ENCODE measurements around the gene NEU3.

NEU3 gene

GRCh38 chr11:75055511-75055910 is 66.8 kb downstream of the NEU3 start:
- Mint-ChIP-seq H3K27ac (no peak overlapping the region), H3K4me1 (no peaks in the 10 kb centered on the region), H3K36me3 (peaks cover 7% of the 10 kb centered on the region), H3K27me3 (peaks cover 8% of the 10 kb centered on the region), H3K4me3 (no peak overlapping the region), H3K9me3 (peaks cover 7% of the 10 kb centered on the region)

GRCh38 chr11:75056814-75057213 is 68.1 kb downstream of the NEU3 start:
- no peaks in the 10 kb centered on the region for H3K4me1 Mint-ChIP-seq
- H3K9me3 Mint-ChIP-seq, result peaks cover 7% of the 10 kb centered on the region
- H3K36me3 Mint-ChIP-seq, result peaks cover 7% of the 10 kb centered on the region
- peaks cover 8% of the 10 kb centered on the region for H3K27me3 Mint-ChIP-seq
- H3K27ac Mint-ChIP-seq, result no peak overlapping the region
- no peak overlapping the region for H3K4me3 Mint-ChIP-seq

- peaks cover 4% of the 10 kb centered on the region for H3K27me3 Mint-ChIP-seq
- no peak overlapping the region for H3K27ac Mint-ChIP-seq
- no peaks in the 10 kb centered on the region for H3K9me3 Mint-ChIP-seq
- no peaks in the 10 kb centered on the region for H3K4me1 Mint-ChIP-seq
- H3K4me3 Mint-ChIP-seq, result no peak overlapping the region
- no peaks in the 10 kb centered on the region for H3K36me3 Mint-ChIP-seq
Observed at GRCh38 chr11:75059299-75059698, 70.6 kb downstream of the NEU3 start.

DNA sequence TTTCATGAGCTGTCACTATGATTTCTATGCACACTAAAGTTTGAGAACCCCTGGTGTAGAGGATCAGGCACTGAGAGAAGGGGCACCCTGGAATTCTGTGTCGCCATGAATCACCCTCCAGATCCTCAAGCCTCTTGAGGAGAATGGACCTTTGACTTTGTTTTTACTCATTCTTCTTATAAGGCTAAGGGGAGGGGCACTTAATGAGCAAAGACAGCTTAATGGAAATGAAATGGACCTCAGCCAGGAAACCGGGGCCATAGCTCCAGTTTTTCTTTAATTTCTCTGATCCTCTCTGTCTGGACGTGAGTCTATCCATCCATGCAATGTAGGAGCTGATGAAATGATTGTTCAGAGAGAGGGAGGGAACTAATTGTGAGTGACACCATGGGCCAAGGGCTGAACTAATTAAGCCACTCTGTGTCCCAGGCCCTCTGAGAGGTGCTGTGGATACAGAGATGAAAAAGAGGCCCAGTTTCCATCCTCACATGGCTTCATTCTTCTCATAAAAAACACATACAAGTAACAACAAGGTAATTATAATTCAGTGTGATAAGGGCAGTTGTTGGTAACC is 75.1 kb downstream of the NEU3 start:
- Mint-ChIP-seq H3K27ac (no peak overlapping the region), H3K4me3 (no peak overlapping the region), H3K36me3 (no peaks in the 10 kb centered on the region), H3K27me3 (peaks cover 17% of the 10 kb centered on the region), H3K4me1 (no peaks in the 10 kb centered on the region), H3K9me3 (peaks cover 6% of the 10 kb centered on the region)

DNA sequence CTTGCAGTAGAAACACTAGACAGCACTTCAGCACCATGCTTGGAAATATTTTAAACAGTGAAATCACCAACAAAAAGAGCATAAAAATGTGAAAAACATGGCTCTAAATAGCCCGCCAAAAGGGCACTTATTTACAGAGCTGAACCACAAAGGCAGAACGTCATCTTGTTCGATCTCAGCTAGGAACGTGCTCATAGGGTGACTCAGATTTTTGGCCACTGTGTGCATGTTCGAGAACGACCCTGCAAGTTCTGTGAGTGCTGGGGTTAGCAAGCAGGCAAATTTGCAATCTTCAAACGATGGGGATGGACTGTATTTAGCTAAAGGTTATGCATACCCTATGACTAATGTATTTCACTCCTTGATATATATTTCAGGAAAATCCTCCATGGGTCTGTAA is 77.3 kb downstream of the NEU3 start:
- Mint-ChIP-seq H3K9me3 (peaks cover 6% of the 10 kb centered on the region), H3K27ac (no peak overlapping the region), H3K4me1 (no peaks in the 10 kb centered on the region), H3K36me3 (no peaks in the 10 kb centered on the region), H3K4me3 (no peak overlapping the region), H3K27me3 (peaks cover 20% of the 10 kb centered on the region)
